K562 (cell line): ENCODE measurements around the gene RGS19. TPM values are rescaled to one million over a fixed set of nuclear protein-coding genes. Genes with fewer than 3 reads are reported as not detected.

Source experiments
- CUX1 ChIP-seq: fragments of 200-800 bp; sonication (Bioruptor generic); IDR thresholded peaks from 2 replicates; pipeline ENCODE4 v1.6.1; 2016; ENCODE audit warnings: missing genetic modification characterization, missing compliant biosample characterization
- PBX2 ChIP-seq, 2 experiments: IDR thresholded peaks in 1 of 2; conservative IDR thresholded peaks in 1 of 2; 2 replicates each; pipeline ENCODE4 v1.6.1; 2016; ENCODE audit warnings: low read depth in 2 of 2, mild to moderate bottlenecking in 1 of 2, missing compliant biosample characterization in 1 of 2, missing genetic modification characterization in 1 of 2, moderate library complexity in 1 of 2
- RAD51 ChIP-seq: fragments of 450-650 bp; IDR thresholded peaks from 2 replicates; pipeline ENCODE4 v1.7.1; 2016; ENCODE audit warnings: low read depth, mild to moderate bottlenecking, borderline replicate concordance
- polyA plus RNA-seq, 8 experiments: library from polyadenylated mRNA; depleted of rRNA in 4 of 8; stranded (reverse) in 5 of 8; unstranded in 3 of 8; fragments of >200 nt; fragmentation: Nextera tagmentation in 2 of 8; fragmentation: Illumina TruSeq in 1 of 8; extraction: Ambion mirVana in 2 of 8; extraction: Trizol in 1 of 8; gene quantifications; 2 replicates each; pipeline versions ENCODE4 v1.2.1 to v1.2.3, GENCODE V29; 2011 to 2014; ENCODE audit warnings: inconsistent platforms in 1 of 8, missing spikeins in 1 of 8
- total RNA-seq, 7 experiments: library from RNA; depleted of rRNA in 6 of 7; stranded (reverse); fragments of >200 nt in 6 of 7; fragmentation: Illumina TruSeq in 2 of 7; extraction: Trizol in 2 of 7; gene quantifications; 2 replicates each; pipeline versions ENCODE4 v1.2.1 to v1.2.3, GENCODE V29; 2011 to 2021; ENCODE audit warnings: low replicate concordance in 1 of 7

Gene RGS19
- total and polyA plus RNA-seq, 9 of the 15 experiments (the other 6 are each of a cell fraction or from before 2014, with no cell fraction given), result 0.41 to 23.7 (median 14.6) TPM

- TF ChIP-seq CUX1 (CRISPR knock-in tag) (peak; percentile 40; the same call in 1 of the 2 replicates), RAD51 (peak; percentile 22; the same call in 1 of the 2 replicates), PBX2 (CRISPR knock-in tag; IDR thresholded peaks at IDR 0.05; ENCODE audit: low read depth) (no peak), PBX2 (tag; conservative IDR thresholded peaks at IDR 0.05; ENCODE audit: low read depth) (no peak)
Measured at GRCh38 chr20:64062276-64062595, 17.1 kb downstream of the RGS19 start (continued).
